GM19468 (cell line): ENCODE data around the gene POR.
"Not testable (repeated sequence)": the region's sequence is repeated elsewhere in the genome, so short reads cannot be mapped to it uniquely, and the experiment has no call there.

Source experiments
- ATAC-seq: cut with Tn5 transposase; IDR thresholded peaks from one replicate; pipeline ENCODE4 v1.9.1; 2021; ENCODE audit warnings: mild to moderate bottlenecking, moderate library complexity, moderate number of reproducible peaks; ENCODE audit not compliant: unreplicated experiment; ENCODE audit errors: extremely low read depth

Gene POR

DNA sequence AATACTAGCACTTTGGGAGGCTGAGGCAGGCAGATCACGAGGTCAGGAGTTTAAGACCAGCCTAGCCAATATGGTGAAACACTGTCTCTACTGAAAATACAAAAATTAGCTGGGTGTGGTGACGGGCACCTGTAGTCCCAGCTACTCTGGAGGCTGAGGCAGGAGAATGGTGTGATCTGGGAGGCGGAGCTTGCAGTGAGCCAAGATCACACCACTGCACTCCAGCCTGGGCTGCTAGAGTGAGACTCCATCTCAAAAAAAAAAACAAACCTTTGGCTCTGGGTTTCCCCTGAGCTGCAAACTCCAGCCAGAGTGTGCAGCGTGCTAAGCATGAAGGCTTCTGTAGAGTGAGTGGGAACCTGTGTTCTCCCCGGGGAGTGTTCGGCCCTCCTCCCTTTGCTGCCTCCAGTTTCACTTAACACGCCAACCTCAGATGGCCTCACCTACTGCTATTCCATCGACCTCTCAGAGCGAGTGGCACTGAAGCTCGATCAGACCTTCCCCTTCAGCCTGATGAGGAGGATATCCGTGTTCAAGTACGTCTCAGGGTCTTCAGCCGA lies 31.6 kb upstream of the POR start:
- not testable (repeated sequence) for ATAC-seq

DNA sequence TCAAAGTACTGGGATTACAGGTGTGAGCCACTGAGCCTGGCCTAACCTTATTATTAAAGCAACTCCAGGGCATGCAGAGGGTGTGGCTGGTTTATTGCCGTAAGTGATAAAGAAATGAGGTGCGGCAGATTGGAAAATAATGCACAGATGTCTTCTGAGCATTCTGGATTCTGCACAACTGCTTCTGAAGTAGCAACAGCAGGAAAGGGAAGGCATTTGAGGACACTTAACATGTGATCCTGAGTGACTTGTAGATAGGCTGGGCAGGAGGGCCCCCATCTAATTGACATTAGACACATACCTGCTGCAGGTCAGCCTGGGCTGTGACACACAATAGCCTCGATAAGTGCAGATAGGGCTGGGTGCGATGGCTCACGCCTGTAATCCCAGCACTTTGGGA lies 30.5 kb upstream of the POR start:
- no peak for ATAC-seq

DNA sequence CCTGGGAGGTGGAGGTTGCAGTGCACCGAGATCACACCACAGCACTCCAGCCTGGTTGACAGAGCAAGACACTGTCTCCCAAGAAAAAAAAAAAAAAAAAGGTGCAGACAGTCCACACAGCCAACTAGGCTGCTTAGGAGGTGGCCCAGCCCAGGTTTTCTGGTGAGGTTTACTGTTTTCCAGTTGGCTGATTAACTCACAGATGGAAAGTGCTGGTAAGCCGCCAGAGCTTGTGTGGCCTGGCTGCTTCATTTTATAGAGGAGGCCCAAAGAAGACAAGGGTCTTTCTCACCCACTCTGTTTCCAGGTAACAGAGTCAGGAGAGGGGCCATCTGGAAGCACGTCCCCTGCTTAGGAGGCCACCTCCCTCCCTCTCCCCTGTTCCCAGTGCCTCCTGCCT lies 29.9 kb upstream of the POR start:
- ATAC-seq, result no peak

DNA sequence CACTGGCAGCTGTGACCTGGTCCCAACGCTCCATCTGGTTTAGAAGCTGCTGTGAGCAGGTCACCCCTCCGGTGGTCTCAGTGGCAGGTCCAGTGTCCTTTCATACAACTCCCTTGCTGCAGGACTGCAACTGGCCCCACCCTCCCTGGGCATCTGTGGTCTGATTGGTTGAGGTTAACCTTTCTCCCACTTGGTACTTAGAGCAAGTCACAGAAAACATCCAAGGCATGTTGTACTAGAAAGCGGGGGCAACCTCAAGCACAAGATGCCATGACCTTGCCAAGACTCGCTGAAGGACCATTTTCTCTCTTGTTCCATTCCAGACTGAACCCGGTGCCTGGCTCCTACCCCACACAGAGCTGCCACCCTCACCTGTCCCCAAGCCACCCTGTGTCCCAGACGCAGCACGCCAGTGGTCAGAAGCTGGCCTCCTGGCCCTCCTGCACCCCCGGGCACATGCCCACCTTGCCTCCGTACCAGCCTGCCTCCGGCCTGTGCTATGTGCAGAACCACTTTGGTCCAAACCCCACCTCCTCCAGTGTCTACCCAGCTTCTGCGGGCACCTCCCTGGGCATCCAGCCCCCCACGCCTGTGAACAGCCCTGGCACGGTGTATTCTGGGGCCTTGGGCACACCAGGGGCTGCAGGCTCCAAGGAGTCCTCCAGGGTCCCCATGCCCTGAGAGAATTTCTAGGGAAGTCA lies 27.1 kb upstream of the POR start:
- ATAC-seq, result no peak

DNA sequence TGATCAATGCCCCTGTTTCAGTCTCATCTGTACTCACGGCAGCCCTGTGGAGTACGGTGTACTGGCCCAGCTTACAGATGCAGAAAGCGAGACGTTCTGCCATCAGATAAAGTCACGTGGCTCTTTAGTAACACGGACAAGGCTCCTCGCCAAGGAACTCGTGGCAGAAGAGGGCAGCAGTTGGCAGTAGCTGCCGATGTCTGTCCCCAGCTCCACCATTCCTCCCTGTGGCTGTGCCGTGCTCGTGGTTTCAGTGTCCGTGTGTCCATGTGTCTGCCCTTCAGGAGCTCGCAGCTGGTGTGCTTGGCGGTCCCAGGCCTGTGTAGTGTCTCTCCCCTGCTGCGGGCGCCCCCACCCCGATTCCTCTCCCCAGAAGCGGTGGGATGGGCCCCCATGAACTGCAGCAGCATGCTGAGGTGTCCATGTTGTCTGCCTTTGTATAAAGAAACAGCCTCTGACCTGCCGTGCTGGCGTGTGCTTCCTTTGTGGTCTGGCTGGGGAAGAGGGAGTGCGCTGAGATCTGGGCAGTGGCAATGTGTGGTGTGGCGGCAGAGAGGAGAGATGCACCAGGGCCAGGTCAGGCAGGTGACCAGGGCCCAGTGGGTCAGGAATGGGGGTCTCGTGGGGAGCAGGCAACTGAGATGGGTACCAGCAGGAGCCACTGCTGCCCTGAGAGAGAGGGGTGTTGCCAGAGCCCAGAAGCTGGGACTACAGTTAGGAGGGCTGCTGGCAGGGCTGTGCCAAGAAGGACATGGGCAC lies 26.3 kb upstream of the POR start:
- ATAC-seq, result no peak

DNA sequence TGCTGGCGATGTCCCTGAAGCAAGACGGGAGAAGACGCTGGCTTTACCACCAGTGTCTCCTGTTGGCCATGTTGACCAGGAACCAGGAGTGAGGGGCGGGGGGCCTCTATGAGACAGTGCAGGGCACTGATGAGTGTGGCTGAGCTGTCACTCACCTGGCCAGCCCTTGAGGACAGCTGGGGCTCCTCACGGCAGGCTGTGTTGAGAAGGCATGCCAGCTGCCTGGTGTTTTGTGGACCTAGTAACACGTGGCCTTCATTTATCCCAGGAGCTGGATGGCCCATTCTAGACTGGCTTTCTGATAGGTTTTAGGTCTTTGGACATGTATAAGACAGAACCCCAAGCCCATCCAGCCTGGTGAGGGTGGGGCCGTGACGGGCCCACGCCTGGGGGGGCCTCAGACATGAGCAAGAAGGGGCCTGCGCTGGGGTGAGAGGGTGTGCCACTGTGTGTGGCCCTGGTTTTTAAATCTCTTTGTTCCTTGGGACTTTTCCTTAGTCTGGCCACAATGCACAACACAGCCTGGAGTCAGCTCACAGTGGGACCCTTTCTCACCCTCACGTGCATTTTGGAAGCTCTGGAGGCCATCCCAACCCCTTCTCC lies 25.6 kb upstream of the POR start:
- ATAC-seq, result no peak

DNA sequence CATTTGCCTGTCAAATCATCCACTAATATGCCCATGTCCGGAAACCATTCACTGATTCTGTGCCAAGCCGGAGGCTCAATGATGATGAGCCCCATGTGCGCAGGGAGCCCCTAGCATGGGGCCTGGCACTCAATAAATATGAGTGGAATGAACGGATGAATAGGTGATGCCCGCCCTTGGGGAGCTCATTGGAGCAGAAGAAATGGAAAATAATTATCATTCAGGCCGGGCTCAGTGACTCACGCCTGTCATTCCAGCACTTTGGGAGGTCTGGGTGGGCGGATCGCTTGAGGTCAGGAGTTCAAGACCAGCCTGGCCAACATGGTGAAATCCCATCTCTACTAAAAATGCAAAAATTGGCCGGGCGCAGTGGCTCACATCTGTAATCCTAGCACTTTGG lies 25.1 kb upstream of the POR start:
- no peak for ATAC-seq

DNA sequence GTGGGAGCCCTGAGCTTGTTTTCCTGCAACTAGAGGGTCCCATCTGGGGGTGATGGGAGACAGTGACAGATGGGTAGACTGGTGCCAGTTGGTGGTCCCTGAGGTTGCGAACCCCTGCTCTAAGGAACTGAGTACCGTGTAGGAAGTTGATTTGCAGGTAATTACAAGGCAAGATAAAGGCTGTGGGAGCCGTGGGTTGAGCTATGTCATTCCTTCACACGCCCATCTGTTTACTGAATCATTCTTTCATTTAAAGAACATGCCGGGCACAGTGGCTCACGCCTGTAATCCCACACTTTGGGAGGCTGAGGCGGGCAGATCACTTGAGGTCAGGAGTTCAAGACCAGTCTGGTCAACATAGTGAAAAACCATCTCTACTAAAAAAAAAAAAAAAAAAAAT lies 23.7 kb upstream of the POR start:
- not testable (repeated sequence) for ATAC-seq

DNA sequence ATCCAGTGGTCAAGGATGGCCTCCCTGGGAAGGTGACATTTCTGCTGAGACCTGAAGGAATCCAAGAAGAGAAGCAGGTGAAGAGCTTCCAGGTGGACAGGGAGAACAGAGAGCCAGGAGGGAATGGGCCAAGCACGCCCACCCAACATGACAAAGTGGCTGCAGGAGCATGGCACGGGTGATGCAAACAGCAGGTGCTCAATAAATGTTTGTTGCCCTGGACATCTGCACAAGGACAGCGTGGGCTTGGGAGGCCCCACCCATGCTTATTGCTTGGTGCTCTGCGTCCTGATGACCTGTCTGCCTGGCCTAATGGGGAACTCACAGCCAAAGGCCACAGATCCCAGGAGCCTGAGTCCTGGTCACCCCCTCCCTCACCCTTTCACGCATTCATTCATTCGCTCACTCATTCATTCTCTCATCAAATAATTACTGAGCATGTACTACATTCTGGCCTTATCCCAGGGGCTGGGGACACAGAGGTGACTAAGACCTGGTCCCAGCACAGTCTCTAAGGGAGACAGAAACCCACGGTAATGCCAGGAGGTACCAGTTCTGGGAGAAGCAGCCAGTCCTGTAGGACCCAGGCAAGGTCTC lies 23.0 kb upstream of the POR start:
- ATAC-seq, result no peak

DNA sequence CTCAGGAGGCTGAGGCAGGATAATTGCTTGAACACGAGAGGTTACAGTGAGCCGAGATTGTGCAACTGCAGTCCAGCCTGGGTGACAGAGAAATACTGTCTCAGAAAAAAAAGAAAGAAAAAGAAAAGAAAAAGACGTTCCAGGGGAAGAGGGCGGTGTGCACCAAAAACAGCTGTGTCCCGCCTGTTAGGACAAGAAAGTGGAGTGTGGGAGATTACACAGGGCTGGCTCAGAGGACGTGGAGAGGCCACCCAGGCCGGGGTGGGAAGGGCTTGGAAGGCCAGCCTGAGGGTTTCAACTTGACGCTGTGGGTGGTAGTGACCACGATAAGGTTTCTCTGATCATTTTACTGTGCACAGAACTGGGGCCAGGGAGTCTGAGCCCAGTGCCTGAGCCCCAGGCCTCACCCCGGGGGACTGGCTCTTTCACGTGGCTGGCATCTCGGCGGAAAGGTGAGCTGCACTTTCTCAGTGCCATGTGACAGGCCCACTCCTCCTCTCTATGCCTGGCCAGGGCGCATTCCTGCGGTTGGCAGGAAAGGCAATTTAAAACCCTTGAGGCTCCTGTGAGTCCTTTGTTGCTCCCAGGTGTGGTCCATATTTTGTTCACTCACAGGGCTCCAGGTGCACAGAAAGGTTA lies 22.2 kb upstream of the POR start:
- ATAC-seq, result no peak

DNA sequence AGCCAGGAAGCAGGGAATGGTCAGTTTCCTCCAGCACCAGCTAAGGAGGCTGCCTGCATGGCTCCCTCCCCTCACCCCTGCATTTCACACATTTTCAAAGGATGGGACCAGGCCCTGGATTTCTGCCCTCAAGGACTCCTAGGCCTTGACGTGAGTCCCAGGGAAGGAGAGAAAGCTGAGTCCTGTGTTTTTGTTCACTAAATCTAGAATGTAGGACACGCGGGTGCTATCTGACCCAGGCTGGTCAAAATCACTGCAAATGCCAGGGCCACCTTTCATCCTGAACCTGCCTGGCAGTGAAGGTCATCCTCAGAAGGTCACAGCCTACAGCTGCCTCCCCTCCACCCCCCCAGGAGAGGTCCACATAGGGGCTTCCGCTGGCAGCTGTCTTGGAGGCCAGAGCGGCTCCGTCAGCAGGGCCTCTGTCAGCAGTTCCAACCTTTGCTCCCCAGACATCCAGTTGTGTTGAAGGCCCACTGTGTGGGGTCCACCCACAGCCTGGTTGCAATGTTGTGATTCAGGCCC lies 18.1 kb upstream of the POR start:
- no peak for ATAC-seq

DNA sequence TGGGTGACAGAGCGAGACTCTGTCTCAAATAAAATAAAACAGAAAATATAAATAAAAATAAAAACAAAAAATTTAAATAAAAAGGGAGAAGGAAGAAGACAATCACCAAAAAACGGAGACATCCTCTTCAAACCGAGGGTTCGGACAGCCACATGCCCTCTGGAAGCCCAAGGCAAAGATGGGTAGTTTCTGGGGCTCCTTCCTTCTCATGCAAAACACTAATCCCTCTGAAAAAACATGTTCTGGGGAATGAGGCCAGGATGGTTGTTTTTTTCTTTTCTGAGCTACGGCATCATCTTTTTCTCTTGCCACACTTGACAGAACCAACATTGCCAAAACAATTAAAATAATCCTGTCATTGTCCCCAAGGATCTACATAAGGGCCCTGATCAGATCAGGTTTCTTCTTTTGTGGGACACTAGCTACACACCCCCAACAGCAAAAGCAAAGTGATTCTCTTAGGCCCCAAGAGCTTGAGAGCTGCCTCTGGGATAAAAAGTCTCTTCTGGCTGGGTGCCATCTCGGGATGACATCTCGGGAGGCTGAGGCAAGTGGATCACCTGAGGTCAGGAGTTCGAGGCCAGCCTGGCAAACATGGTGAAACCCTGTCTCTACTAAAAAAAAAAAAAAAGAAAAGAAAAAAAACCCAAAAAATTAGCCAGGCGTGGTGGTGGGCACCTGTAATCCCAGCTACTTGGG lies 14.2 kb upstream of the POR start:
- no peak for ATAC-seq

DNA sequence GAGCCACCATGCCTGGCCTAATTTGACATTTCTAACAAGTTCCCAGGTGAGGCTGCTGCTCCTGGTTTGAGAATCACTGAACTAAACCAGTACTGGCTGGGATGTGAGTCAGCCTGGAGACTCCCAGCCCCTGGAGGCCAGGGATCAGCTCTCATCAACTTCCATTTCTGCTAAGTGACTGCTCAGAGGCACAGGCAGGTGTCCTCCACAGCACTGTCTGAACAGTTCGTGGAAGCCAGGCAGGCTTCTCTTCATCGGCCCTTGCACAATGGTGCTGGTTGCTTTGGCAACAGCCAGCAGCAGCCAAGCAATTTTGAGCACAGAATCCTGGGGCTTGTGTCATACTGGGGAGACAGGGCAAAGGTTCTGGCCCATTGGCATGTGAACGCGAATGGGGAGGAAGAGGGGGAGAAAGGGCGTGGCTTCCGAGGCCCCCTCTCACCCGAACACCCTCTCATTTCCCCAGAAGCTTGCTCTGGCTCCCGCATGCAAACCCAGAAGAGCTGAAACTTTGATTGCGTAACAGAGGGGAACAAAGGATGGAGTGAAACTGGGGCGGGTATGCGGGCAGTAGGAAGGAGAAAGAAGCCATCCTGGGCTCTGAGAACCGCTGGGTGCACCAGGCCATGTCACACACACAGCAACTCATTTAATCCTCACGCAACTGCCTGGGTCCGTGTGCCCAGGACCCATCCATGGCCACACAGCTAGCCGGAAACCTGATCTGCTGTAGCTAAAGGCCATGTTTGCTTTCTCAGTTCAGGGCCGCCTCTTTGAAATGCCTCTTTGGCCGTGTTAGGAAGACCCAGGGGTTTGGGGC lies 9.0 kb upstream of the POR start:
- ATAC-seq, result no peak

DNA sequence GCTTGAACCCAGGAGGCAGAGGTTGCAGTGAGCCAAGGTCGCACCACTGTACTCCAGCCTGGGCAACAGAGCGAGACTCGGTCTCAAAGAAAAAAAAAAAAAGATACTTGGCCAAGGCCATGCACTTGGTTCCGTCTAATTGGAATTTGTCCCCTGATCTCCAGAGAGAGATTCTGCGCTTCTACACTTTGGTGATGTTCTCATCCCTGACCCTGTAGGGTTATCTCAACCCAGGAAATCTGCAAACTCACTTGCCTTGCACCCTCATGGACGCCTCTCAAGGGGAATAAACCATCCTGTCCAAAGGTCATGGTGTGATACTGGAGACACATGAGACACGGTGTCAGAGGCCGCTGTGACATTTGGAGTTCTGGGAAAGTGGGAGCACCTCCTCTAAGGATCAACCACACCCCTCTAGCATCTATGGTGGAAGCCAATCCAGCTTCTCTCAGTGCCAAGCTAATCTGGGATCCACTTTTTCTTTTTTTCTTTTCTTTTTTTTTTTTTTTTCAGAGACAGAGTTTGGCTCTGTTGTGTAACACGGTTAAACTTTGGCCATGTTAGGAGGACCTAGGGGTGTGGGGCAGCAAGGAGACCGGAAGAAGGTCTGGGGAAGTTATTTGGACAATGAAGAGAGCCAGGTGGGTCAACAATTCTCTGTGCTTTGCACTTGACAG lies 7.8 kb upstream of the POR start:
- no peak for ATAC-seq

DNA sequence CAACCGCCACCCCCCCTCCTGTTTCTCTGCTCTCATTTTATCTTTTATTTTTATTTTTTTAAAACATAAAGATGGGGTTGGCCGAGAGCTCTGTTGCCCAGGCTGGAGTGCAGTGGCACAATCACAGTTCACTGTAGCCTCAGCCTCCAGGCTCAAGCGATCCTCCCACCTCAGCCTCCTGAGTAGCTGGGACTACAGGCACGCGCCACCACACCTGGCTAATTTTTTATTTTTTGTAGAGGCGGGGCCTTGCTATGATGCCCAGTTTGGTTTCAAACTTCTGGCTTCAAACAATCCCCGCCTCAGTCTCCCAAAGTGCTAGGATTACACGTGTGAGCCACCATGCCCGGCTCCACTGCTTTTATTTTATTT lies 7.3 kb upstream of the POR start:
- ATAC-seq, result not testable (repeated sequence)

DNA sequence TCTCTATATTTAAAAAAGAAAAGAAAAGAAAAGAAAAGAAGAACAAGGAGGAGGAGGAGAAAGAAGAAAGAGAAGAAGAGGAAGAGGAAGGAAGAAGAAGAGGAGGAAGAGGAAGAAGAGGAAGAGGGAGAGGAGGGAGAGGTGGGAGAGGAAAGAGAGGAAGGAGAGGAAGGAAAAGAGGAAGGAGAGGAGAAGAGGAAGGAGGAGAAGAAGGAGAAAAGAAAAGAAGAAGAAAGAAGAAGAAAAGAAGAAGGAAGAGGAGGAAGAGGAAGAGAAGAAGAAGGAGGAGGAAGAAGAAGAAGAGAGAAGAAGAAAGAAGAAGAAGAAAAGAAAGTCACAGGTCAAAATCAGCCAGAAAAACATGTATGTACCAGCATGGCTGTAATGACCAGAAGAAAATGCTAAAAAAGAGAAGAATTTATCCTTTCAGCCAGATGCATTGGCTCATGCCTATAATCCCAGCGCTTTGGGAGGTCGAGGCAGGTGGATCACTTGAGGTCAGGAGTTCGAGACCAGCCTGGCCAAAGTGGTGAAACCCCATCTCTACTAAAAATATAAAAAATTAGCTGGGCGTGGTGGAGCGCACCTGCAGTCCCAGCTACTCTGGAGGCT lies 5.3 kb upstream of the POR start:
- no peak for ATAC-seq

DNA sequence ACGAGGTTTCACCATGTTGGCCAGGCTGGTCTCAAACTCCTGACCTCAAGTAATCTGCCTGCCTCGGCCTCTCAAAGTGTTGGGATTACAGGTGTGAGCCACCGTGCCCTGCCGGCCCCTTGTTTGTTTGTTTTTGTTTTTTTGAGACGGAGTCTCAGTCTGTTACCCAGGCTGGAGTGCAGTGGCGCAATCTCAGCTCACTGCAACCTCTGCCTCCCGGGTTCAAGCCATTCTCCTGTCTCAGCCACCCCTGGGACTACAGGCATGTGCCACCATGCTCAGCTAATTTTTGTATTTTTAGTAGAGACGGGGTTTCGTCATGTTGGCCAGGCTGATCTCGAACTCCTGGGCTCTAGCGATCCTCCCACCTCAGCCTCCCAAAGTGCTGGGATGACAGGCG lies 3.8 kb upstream of the POR start:
- ATAC-seq, result not testable (repeated sequence)

DNA sequence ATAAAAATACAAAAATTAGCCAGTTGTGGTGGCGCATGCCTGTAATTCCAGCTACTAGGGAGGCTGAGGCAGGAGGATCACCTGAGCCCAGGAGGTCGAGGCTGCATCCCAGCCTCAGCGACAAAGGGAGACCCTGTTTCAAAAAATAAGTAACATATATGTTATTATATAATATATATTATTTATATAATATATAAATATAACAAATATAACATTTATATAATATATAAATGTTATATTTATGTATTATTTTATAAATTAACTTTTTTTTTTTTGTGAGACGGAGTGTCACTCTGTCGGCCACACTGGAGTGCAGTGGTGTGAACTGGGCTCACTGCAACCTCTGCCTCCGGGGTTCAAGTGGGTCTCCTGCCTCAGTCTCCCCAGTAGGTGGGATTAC lies 1.5 kb upstream of the POR start:
- no peak for ATAC-seq
